Erythroblast (primary cell): ENCODE results near the gene IKBKG.

Source experiments
- DNase-seq, 2 experiments: peaks; one replicate each; lab custom pipeline; 2025; lab: John Stamatoyannopoulos, UW
- GATA1 ChIP-seq: IDR thresholded peaks from 2 replicates; pipeline ENCODE4 v1.6.1; 2011; ENCODE audit warnings: low read depth, mild to moderate bottlenecking, control low read depth, low read length, moderate library complexity
- POLR2A ChIP-seq: IDR thresholded peaks from 2 replicates; pipeline ENCODE4 v1.6.1; 2011; ENCODE audit warnings: mild to moderate bottlenecking, low read length

Gene IKBKG

GRCh38 chrX:154515090-154515965 is 32.1 kb upstream of the IKBKG start:
- peak; percentile 59 to 69 for DNase-seq
- TF ChIP-seq POLR2A: no peak
- no peak for TF ChIP-seq GATA1

- DNase-seq: peak; percentile 93 to 96
- TF ChIP-seq POLR2A (peak; percentile 82), GATA1 (no peak)
Measured at GRCh38 chrX:154515966-154516655, 31.3 kb upstream of the IKBKG start, which contains the start of gene FAM3A. Gene FAM3A (minus strand): TSS chrX:154516232. CDS start chrX:154515772, 460 bp downstream.

DNA sequence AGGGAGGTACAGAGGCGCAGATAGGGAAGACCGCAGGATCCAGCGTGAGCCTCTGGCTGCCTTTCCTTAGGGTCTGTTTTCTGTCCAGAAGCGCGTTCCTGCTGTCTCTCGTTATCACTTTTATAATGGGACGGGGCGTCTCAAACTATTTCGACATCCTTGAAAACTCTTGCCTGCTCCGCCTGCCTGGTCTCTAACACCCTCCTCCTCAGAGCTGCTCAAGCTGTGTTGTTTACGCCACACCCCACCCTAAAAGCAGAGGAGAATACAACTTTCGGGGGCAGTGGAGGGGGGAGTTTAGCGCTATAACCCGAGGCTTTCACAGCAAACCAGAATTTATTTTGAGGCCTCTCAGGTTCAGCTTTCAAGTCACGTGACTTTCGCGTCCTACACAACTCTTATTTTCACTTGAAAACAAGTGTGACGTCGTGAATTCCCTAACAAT is 30.7 kb upstream of the IKBKG start:
- peak; percentile 71 to 79 for DNase-seq

DNA sequence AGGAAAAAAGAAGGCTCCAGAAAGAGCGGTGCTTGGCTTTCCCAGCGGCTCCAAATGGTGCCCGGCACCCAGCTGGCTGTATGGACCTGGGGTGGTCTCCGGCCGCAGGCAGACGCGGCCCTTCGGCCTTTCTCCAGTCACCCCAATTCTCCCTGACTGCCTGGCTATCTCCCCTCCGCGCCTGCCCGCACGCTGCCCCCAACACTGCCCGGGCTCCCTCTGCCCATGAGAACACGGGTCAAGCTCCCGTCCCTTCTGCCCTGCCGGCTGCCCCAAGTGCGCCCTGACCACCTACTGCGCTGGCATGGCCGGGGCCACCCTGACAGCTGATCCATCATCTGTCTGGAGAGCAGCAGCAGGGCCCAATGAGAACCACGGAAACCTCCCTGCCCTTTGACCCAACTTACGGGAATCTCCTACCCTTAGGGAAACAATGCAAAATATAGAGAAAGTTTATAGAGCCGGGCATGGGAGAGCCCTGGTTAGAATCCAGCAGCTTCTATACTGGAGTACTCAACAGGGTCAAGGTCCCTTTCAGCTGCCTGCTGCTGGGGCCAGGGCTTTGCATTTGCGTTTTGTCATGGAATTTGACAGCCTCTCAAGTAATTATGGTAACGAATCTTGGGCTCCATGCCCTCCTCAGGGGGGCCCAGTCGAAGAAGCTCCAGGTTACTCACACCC is 30.2 kb upstream of the IKBKG start:
- TF ChIP-seq POLR2A (no peak), GATA1 (no peak)
- no peak for DNase-seq

More for the DNA sequence above, 30.7 kb upstream of the IKBKG start:
- TF ChIP-seq GATA1: no peak

- no peak for TF ChIP-seq GATA1
- TF ChIP-seq POLR2A: no peak
- peak; percentile 43 to 76 for DNase-seq
Measured at GRCh38 chrX:154519389-154519788, 28.0 kb upstream of the IKBKG start.

- DNase-seq: no peak
- no peak for TF ChIP-seq POLR2A
- no peak for TF ChIP-seq GATA1
Measured at GRCh38 chrX:154525606-154526490, 21.6 kb upstream of the IKBKG start.

GRCh38 chrX:154526901-154527675 is 20.3 kb upstream of the IKBKG start:
- DNase-seq: peak; percentile 81 to 82

DNA sequence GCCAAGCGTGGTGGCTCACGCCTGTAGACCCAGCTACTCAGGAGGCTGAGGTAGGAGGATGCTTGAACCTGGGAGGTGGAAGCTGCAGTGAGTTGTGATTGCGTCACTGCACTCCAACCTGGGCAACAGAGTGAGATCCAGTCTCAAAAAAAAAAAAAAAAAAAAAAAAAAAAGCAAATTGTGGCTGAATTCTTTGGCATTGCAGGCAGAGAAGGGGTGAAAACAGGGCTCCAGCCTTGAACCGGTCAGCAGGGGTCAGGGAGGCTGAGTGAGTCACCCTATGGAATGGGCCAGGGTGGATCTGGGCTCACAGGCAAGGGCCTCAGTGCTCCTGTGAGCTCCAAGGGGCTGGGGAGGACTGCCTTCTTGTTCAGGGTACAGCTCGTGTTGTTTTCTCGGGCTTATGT is 18.2 kb upstream of the IKBKG start:
- TF ChIP-seq GATA1 (no peak), POLR2A (no peak)
- DNase-seq: no peak

More at GRCh38 chrX:154526901-154527675, 20.3 kb upstream of the IKBKG start:
- TF ChIP-seq POLR2A (peak; percentile 44), GATA1 (no peak)

DNA sequence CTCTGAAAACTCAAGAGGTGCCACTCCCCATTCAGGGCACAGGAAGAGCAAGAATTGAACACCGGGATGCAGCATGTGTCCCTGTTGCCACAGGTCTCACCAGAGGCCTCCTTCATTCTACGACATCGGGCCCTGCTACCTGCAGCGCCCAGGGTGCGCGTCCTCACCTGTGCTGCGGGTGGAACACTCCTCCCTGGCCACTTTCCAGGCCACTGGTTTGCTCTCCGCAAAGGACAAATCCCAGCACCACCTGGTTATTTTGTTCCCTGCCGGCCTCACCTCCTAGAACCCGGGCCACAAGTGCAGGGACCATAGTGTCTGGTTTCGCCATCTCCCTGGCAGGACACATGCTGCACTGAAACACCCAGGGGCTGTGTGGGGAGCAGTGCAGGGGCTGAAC is 17.1 kb upstream of the IKBKG start:
- no peak for DNase-seq
- TF ChIP-seq POLR2A (no peak), GATA1 (no peak)

GRCh38 chrX:154531626-154532025 is 15.8 kb upstream of the IKBKG start:
- DNase-seq: no peak
- TF ChIP-seq GATA1 (no peak), POLR2A (no peak)

DNA sequence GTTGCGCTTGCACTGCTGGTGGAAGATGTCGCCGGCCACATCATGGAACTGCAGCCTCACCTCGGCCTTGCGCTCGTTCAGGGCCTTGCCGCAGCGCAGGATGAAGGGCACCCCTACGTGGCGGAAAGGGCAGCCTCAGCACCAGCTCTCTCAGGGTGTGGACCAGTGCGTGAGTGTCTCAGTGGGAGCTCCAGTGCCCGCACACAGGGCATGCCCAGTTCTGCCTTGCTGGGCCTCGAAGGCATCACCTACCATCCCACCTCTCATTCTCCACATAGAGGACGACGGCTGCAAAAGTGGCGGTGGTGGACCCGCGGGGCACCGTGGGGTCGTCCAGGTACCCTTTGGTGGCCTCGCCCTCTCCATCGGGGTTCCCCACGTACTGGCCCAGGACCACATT is 14.7 kb upstream of the IKBKG start:
- DNase-seq: no peak
- TF ChIP-seq POLR2A: no peak
- TF ChIP-seq GATA1: no peak
